Smooth muscle cell (in vitro differentiated cells): ENCODE data around the gene OR10J5. TPM values are rescaled to one million over a fixed set of nuclear protein-coding genes. Genes with fewer than 3 reads are reported as not detected.

ENCODE experiments used
- DNase-seq: peaks from one replicate; lab custom pipeline; 2025; ENCODE audit not compliant: unreplicated experiment; lab: John Stamatoyannopoulos, UW
- H2AFZ ChIP-seq: fragments of 200-600 bp; sonication (generic); 2 replicates; pipeline ENCODE4 v1.6.0; 2016; ENCODE audit warnings: antibody characterized with exemption, low read depth, mild to moderate bottlenecking
- H3F3A ChIP-seq: fragments of 200-600 bp; sonication (generic); 2 replicates; pipeline ENCODE4 v1.6.0; 2017; ENCODE audit warnings: antibody characterized with exemption, low read depth
- H3K27ac ChIP-seq: fragments of 200-600 bp; sonication (generic); 2 replicates; pipeline ENCODE4 v1.5.1; 2016; ENCODE audit warnings: low read depth, mild to moderate bottlenecking
- H3K27me3 ChIP-seq: fragments of 200-600 bp; sonication (generic); 2 replicates; pipeline ENCODE4 v1.6.1; 2016; ENCODE audit warnings: low read depth, mild to moderate bottlenecking
- H3K36me3 ChIP-seq: fragments of 200-600 bp; sonication (generic); 2 replicates; pipeline ENCODE4 v1.5.1; 2016; ENCODE audit warnings: low read depth
- H3K4me1 ChIP-seq: fragments of 200-600 bp; sonication (generic); 2 replicates; pipeline ENCODE4 v1.5.1; 2016; ENCODE audit warnings: low read depth
- H3K4me2 ChIP-seq: fragments of 200-600 bp; sonication (generic); 2 replicates; pipeline ENCODE4 v1.6.0; 2016; ENCODE audit warnings: mild to moderate bottlenecking
- H3K4me3 ChIP-seq: fragments of 200-600 bp; sonication (generic); 2 replicates; pipeline ENCODE4 v1.5.1; 2016; ENCODE audit warnings: mild to moderate bottlenecking
- H3K79me2 ChIP-seq: fragments of 200-600 bp; sonication (generic); 2 replicates; pipeline ENCODE4 v1.6.0; 2016; ENCODE audit warnings: low read depth, mild to moderate bottlenecking
- H3K9ac ChIP-seq: fragments of 200-600 bp; sonication (generic); 2 replicates; pipeline ENCODE4 v1.6.0; 2016; ENCODE audit warnings: low read depth
- H3K9me3 ChIP-seq: fragments of 200-600 bp; sonication (generic); replicated peaks from 2 replicates; pipeline ENCODE4 v1.5.1; 2016; ENCODE audit warnings: low read depth
- H4K20me1 ChIP-seq: fragments of 200-600 bp; sonication (generic); 2 replicates; pipeline ENCODE4 v1.6.0; 2016; ENCODE audit warnings: low read depth
- CTCF ChIP-seq: fragments of 200-600 bp; sonication (generic); IDR thresholded peaks from 2 replicates; pipeline ENCODE4 v1.5.1; 2017; ENCODE audit warnings: borderline replicate concordance, mild to moderate bottlenecking, antibody characterized with exemption; ENCODE audit not compliant: insufficient read depth, poor library complexity, severe bottlenecking
- WGBS: methylation state at CpG from one replicate; pipeline ENCODE4 v1.1.7; 2016; ENCODE audit warnings: low lambda C conversion rate; 5-methylcytosine and 5-hydroxymethylcytosine counted together
- polyA plus RNA-seq: library from polyadenylated mRNA; unstranded; fragments of >200 nt; fragmentation: Nextera tagmentation; extraction: Ambion mirVana; gene quantifications from 2 replicates; pipeline ENCODE4 v1.2.1, GENCODE V29; 2016
- total RNA-seq: library from RNA; depleted of rRNA; stranded (reverse); fragments of >200 nt; gene quantifications from 2 replicates; pipeline ENCODE4 v1.2.3, GENCODE V29; 2014

The OR10J5 gene
- total and polyA plus RNA-seq, 2 experiments from 2014 or later = not detected

- H3K4me2 ChIP-seq = no peak overlapping the region
- no peak overlapping the region for H3K27ac ChIP-seq
- no peak for TF ChIP-seq CTCF
Measured at GRCh38 chr1:159493354-159493753, 42.5 kb downstream of the OR10J5 start.

GRCh38 chr1:159492575-159493323 lies 43.1 kb downstream of the OR10J5 start:
- no peaks in the 10 kb centered on the region for H3K4me1 ChIP-seq
- H3K4me3 ChIP-seq = no peak overlapping the region
- no peaks in the 10 kb centered on the region for H3K79me2 ChIP-seq
- no peak overlapping the region for H2AFZ ChIP-seq
- no peak overlapping the region for H3K4me2 ChIP-seq
- no peak for DNase-seq
- WGBS = 54% methylated on average over 5 of the region's 5 CpGs
- no peaks in the 10 kb centered on the region for H3K36me3 ChIP-seq
- no peaks in the 10 kb centered on the region for H3F3A ChIP-seq
- peaks cover 11% of the 10 kb centered on the region for H3K9me3 ChIP-seq
- H3K9ac ChIP-seq = no peak overlapping the region
- H3K27me3 ChIP-seq = no peaks in the 10 kb centered on the region
- H3K27ac ChIP-seq = no peak overlapping the region
- no peaks in the 10 kb centered on the region for H4K20me1 ChIP-seq
- no peak for TF ChIP-seq CTCF

More at GRCh38 chr1:159493354-159493753, 42.5 kb downstream of the OR10J5 start:
- H3K27me3 ChIP-seq = no peaks in the 10 kb centered on the region
- no peaks in the 10 kb centered on the region for H3F3A ChIP-seq
- H3K4me3 ChIP-seq = no peak overlapping the region
- no peaks in the 10 kb centered on the region for H3K79me2 ChIP-seq
- H3K9ac ChIP-seq = no peak overlapping the region
- no peaks in the 10 kb centered on the region for H3K4me1 ChIP-seq
- H4K20me1 ChIP-seq = no peaks in the 10 kb centered on the region
- H2AFZ ChIP-seq = no peak overlapping the region
- 75% methylated on average over 11 of the region's 11 CpGs for WGBS
- peaks cover 11% of the 10 kb centered on the region for H3K9me3 ChIP-seq
- no peaks in the 10 kb centered on the region for H3K36me3 ChIP-seq
- no peak for DNase-seq

Other genes starting within 250 kb of the OR10J5 start
- gene FCER1A, start 233.7 kb downstream of the OR10J5 start, total RNA-seq = not detected in 2 replicates
- not detected in 2 replicates for gene FCER1A, start 233.7 kb downstream of the OR10J5 start, polyA plus RNA-seq
- gene OR10J4, start 103.8 kb downstream of the OR10J5 start, total RNA-seq = not detected in 2 replicates
- not detected in 2 replicates for gene OR10J4, start 103.8 kb downstream of the OR10J5 start, polyA plus RNA-seq
- gene OR10J1, start 96.3 kb downstream of the OR10J5 start, total RNA-seq = not detected in 2 replicates
- gene OR10J1, start 96.3 kb downstream of the OR10J5 start, polyA plus RNA-seq = not detected in 2 replicates
- not detected in 2 replicates for gene APCS, start 51.8 kb upstream of the OR10J5 start, total RNA-seq
- gene APCS, start 51.8 kb upstream of the OR10J5 start, polyA plus RNA-seq = not detected in 2 replicates
- not detected in 2 replicates for gene CRP, start 178.6 kb upstream of the OR10J5 start, total RNA-seq
- not detected in 2 replicates for gene CRP, start 178.6 kb upstream of the OR10J5 start, polyA plus RNA-seq
- gene DUSP23, start 245.0 kb upstream of the OR10J5 start, total RNA-seq = 11.4 and 32.9 TPM in 2 replicates
- 41.4 and 47.4 TPM in 2 replicates for gene DUSP23, start 245.0 kb upstream of the OR10J5 start, polyA plus RNA-seq